OCI-LY1 (cell line): ENCODE data around the gene LRRTM3.

Source experiments
- CTCF ChIP-seq: fragments of 200-600 bp; sonication (generic), shearing (Covaris generic); IDR thresholded peaks from 2 replicates; pipeline ENCODE4 v1.5.1; 2017; ENCODE audit warnings: mild to moderate bottlenecking, antibody characterized with exemption, low read length, moderate library complexity, mixed read lengths
- EZH2 ChIP-seq: fragments of 200-600 bp; sonication (generic), shearing (Covaris generic); IDR thresholded peaks from 2 replicates; pipeline ENCODE4 v1.8.0; 2017; ENCODE audit warnings: borderline replicate concordance, mixed run types, mild to moderate bottlenecking, antibody characterized with exemption, low read length, moderate library complexity, mixed read lengths

- TF ChIP-seq CTCF (no peak), EZH2 (no peak)
Observed at GRCh38 chr10:66926841-66927240, 1.0 kb downstream of the LRRTM3 start.
